ENCODE data around the gene L3MBTL2. TPM values are rescaled to one million over a fixed set of nuclear protein-coding genes. Genes with fewer than 3 reads are reported as not detected.

Gene L3MBTL2
- total RNA-seq, 1 donor from 2014 or later, result 42.3 TPM

DNA sequence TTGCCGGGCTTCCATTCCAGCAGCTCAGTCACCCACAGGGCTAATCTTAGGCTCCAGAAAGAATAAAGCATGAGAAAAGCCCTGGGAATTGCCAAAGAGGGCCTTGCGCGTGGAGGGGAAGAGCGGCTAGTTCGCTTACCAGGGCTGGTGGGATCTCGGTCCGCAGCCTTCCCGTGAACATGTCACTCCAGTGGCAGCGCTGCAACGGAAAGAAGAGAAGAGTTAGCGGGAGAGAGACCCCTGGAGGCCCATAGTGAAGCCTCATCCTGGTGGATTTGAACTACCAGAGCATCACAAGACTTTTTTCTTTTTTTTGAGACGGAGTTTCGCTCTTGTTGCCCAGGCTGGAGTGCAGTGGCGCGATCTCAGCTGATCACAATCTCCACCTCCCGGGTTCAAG is 62.8 kb downstream of the L3MBTL2 start:
- intact Hi-C loops (cut with micrococcal nuclease), result no loop called here
- no peaks in the 10 kb centered on the region for H3K9me3 Mint-ChIP-seq
- DNase-seq, result no peak
- POLR2A ChIA-PET, result no interaction called here
- no peak for TF ChIP-seq CTCF (IDR thresholded peaks at IDR 0.05)
- peaks cover 72% of the 10 kb centered on the region for H3K36me3 Mint-ChIP-seq (ENCODE audit: low read depth)
- ATAC-seq (ENCODE audit: low read depth), result no peak
- H3K4me1 Mint-ChIP-seq, result no peaks in the 10 kb centered on the region
- H3K27me3 Mint-ChIP-seq, result no peaks in the 10 kb centered on the region
- no peak overlapping the region for H3K27ac Mint-ChIP-seq
- CTCF ChIA-PET, result no interaction called here
- H3K4me3 Mint-ChIP-seq, result no peak overlapping the region

GRCh38 chr22:41271787-41272186 is 66.7 kb downstream of the L3MBTL2 start:
- H3K27me3 Mint-ChIP-seq, result no peaks in the 10 kb centered on the region
- no peak for DNase-seq
- H3K36me3 Mint-ChIP-seq (ENCODE audit: low read depth), result peaks cover 69% of the 10 kb centered on the region
- no peaks in the 10 kb centered on the region for H3K4me1 Mint-ChIP-seq
- H3K4me3 Mint-ChIP-seq, result no peak overlapping the region
- CTCF ChIA-PET, result no interaction called here
- no peaks in the 10 kb centered on the region for H3K9me3 Mint-ChIP-seq
- no peak overlapping the region for H3K27ac Mint-ChIP-seq
- no peak for ATAC-seq (ENCODE audit: low read depth)
- TF ChIP-seq CTCF (IDR thresholded peaks at IDR 0.05), result no peak
- intact Hi-C loops (cut with micrococcal nuclease), result no loop called here
- POLR2A ChIA-PET, result no interaction called here

DNA sequence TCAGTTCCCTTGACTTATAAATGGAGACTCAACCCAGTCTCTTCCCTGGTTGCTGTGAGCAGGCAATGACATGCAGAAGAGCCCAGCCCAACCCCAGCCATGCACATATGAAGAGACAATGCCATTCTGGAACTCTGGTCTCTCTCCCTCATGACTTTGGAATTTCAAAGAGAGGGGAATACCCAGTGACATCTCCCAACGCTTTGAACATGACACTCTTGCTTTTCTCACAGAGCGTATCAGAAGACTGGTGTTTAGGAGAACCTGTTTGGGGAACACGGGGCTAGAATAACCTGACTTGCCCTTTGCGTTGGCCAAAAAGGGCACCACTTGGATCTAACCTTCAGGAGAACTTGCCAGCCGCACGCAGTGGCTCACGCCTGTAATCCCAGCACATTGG is 68.0 kb downstream of the L3MBTL2 start:
- ChIA-PET POLR2A (interaction anchor here (0.7 kb wide), 1 partner anchor 130 kb away, joined by 3 read pairs; no protein-coding TSS in a partner anchor), CTCF (interaction anchor here (1.5 kb wide), 1 partner anchor 28 kb away, joined by 4 read pairs; the partner anchor contains the start of gene ZC3H7B)
- no peak for TF ChIP-seq CTCF (IDR thresholded peaks at IDR 0.05)
- Mint-ChIP-seq H3K27me3 (no peaks in the 10 kb centered on the region), H3K9me3 (no peaks in the 10 kb centered on the region), H3K36me3 (ENCODE audit: low read depth) (peaks cover 67% of the 10 kb centered on the region), H3K27ac (no peak overlapping the region), H3K4me1 (no peaks in the 10 kb centered on the region), H3K4me3 (no peak overlapping the region)
- ATAC-seq (ENCODE audit: low read depth), result no peak
- intact Hi-C loops (cut with micrococcal nuclease), result no loop called here
- no peak for DNase-seq

DNA sequence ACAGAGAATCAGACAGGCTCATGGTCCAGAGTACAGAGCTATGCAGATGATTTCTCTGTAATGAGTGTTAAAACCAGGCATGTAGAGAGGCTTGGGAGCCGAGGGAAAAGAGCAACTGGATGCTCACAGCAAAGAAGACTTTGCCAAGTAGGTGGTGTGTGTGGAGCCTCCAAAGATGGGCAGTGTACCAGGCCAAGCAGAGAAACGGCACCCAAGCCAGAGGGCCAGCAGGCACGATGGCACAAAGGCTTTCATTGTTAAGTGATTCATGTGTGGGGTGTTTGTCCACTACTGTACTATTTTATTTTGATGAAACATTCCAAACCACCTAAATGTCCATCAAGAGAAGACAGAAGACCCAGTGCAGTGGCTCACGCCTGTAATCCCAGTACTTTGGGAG is 69.7 kb downstream of the L3MBTL2 start:
- Mint-ChIP-seq H3K36me3 (ENCODE audit: low read depth) (peaks cover 69% of the 10 kb centered on the region), H3K4me3 (no peak overlapping the region), H3K27ac (no peak overlapping the region), H3K9me3 (no peaks in the 10 kb centered on the region), H3K4me1 (no peaks in the 10 kb centered on the region), H3K27me3 (no peaks in the 10 kb centered on the region)
- intact Hi-C loops (cut with micrococcal nuclease), result no loop called here
- ChIA-PET CTCF (interaction anchor here (1.5 kb wide), 1 partner anchor 26 kb away, joined by 4 read pairs; the partner anchor contains the start of gene ZC3H7B), POLR2A (no interaction called here)
- no peak for TF ChIP-seq CTCF (IDR thresholded peaks at IDR 0.05)
- DNase-seq (no peak), ATAC-seq (ENCODE audit: low read depth) (no peak)

DNA sequence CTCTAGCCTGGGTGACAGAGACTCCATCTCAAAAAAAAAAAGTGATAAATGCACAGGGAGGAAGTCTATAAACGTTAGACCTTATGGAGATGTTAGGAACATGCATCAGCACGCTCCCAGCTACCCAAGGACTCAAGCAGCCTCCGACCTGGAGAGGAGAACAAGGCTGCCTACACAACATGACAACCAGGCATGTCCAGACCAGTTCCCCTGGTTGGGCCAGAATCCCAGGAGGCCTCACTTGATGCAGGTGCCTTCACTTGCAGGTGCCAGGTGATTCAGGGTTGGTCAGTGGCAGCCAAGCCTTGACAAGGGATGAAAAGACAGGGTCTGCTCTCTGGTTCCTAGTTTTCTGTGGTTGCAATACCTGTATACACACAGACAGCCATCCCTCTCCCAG is 75.0 kb downstream of the L3MBTL2 start:
- peaks cover 60% of the 10 kb centered on the region for H3K36me3 Mint-ChIP-seq (ENCODE audit: low read depth)
- H3K4me3 Mint-ChIP-seq, result no peak overlapping the region
- no peak for ATAC-seq (ENCODE audit: low read depth)
- no peaks in the 10 kb centered on the region for H3K9me3 Mint-ChIP-seq
- intact Hi-C loops (cut with micrococcal nuclease), result no loop called here
- no peak for DNase-seq
- H3K27me3 Mint-ChIP-seq, result no peaks in the 10 kb centered on the region
- no peak overlapping the region for H3K27ac Mint-ChIP-seq
- POLR2A ChIA-PET, result no interaction called here
- TF ChIP-seq CTCF (IDR thresholded peaks at IDR 0.05), result no peak
- peaks cover 13% of the 10 kb centered on the region for H3K4me1 Mint-ChIP-seq
- CTCF ChIA-PET, result interaction anchor here (1.6 kb wide), 1 partner anchor 43 kb away, joined by 3 read pairs; no protein-coding TSS in a partner anchor
